GM18508 (cell line): ENCODE results near the gene COL25A1.

ENCODE experiments used
- ATAC-seq: cut with Tn5 transposase; IDR thresholded peaks from one replicate; pipeline ENCODE4 v1.9.1; 2021; ENCODE audit warnings: moderate number of reproducible peaks; ENCODE audit not compliant: insufficient read depth, unreplicated experiment

COL25A1 gene

GRCh38 chr4:109302361-109303139 lies at the start of gene COL25A1:
Gene COL25A1 (minus strand): TSS chr4:109302658.
- no peak for ATAC-seq

GRCh38 chr4:109350121-109350520 lies 47.7 kb upstream of the COL25A1 start:
- no peak for ATAC-seq

GRCh38 chr4:109334129-109335105 lies 32.0 kb upstream of the COL25A1 start:
- no peak for ATAC-seq

- no peak for ATAC-seq
Observed at GRCh38 chr4:109332926-109333464, 30.5 kb upstream of the COL25A1 start.

GRCh38 chr4:109327641-109328040 lies 25.2 kb upstream of the COL25A1 start:
- ATAC-seq: no peak

GRCh38 chr4:109325698-109326097 lies 23.2 kb upstream of the COL25A1 start:
- no peak for ATAC-seq

GRCh38 chr4:109323348-109323747 lies 20.9 kb upstream of the COL25A1 start:
- ATAC-seq: no peak

- ATAC-seq: no peak
Observed at GRCh38 chr4:109321232-109321631, 18.8 kb upstream of the COL25A1 start.

GRCh38 chr4:109319684-109320083 lies 17.2 kb upstream of the COL25A1 start:
- ATAC-seq: no peak

- no peak for ATAC-seq
Observed at GRCh38 chr4:109319156-109319555, 16.7 kb upstream of the COL25A1 start.

GRCh38 chr4:109315818-109316217 lies 13.4 kb upstream of the COL25A1 start:
- no peak for ATAC-seq

- no peak for ATAC-seq
Observed at GRCh38 chr4:109315341-109315740, 12.9 kb upstream of the COL25A1 start.

GRCh38 chr4:109313168-109314133 lies 11.0 kb upstream of the COL25A1 start:
- ATAC-seq: no peak

- no peak for ATAC-seq
Observed at GRCh38 chr4:109303140-109303496, 660 bp upstream of the COL25A1 start.

- no peak for ATAC-seq
Observed at GRCh38 chr4:109301651-109302360, 652 bp downstream of the COL25A1 start.

GRCh38 chr4:109298279-109299010 lies 4.0 kb downstream of the COL25A1 start:
- no peak for ATAC-seq

- no peak for ATAC-seq
Observed at GRCh38 chr4:109296527-109296926, 5.9 kb downstream of the COL25A1 start.

- ATAC-seq: no peak
Observed at GRCh38 chr4:109295081-109295480, 7.4 kb downstream of the COL25A1 start.
